ENCODE measurements around the gene LTB. TPM values are rescaled to one million over a fixed set of nuclear protein-coding genes. Genes with fewer than 3 reads are reported as not detected.

The LTB gene
- total RNA-seq, 1 donor from 2014 or later = 0.25 TPM

DNA sequence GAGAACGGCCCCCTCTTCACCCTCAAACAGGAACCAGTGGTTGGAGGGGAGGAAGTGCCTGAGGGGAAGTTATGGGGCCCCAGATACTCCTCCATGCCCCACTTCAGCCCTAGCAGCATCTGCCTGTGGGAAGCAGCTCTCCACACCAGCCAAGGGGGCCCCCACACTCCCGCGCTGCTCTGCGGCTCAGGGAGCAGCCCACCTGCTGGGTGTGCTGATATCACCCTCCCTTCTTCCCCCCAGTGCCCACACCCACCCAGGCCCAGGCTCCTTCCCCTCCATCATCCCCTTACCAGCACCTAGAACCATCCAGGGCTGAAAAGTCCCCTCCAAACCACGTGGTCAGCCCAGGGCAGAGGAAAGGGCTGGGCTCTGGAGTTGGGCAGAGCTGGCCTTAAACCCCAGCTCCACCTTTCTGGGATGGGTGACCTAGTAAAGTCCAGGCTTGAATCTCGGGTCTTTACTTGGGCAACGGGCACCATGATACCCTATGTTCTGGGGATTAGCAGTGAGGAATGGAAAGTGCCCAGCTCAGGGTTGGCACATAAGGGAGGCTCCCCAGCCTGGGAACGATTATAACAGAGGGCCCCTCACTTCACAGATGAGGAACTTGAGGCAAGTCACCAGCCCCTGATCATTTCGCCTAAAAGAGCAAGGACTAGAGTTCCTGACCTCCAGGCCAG is 4.5 kb upstream of the LTB start:
- Histone ChIP-seq H3K4me1 (peaks cover 16% of the 10 kb centered on the region), H3K27ac (replicated peaks) (peak overlapping the region; percentile 49), H3K9me3 (replicated peaks) (no peaks in the 10 kb centered on the region), H3K4me3 (peak overlapping the region; percentile 29), H3K27me3 (ENCODE audit: low read depth) (no peaks in the 10 kb centered on the region), H3K36me3 (no peaks in the 10 kb centered on the region)
- intact Hi-C loops (cut with micrococcal nuclease) = no loop called here
- DNase-seq = no peak
- no peak for TF ChIP-seq CTCF (IDR thresholded peaks at IDR 0.05; ENCODE audit: borderline replicate concordance)

DNA sequence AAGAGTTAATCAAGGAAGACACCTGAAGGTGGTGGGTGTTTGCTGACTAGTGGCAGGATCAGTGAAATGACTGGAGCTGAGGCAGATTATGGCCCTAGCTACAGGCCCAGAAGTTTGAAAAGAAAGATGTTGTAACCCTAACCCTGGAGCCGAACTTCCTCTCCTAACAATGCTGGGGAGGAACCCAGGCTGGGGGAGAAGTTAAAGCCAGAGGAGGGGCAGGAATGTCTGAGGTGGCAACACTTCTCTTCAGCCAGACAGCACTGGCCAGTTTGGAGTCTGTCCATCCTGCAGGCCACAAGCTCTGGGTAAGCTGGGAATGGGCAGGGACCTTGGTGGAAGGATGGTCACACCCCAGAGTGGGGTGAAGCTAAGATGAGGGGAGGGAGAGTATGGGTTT is 3.8 kb upstream of the LTB start, which contains the start of gene LST1:
LST1 (plus strand) TSS at position 270 of the 400 bp plus-strand sequence. CDS start 1,023 bp downstream, outside the sequence.
- Histone ChIP-seq H3K9me3 (replicated peaks) (no peaks in the 10 kb centered on the region), H3K4me1 (peaks cover 23% of the 10 kb centered on the region), H3K36me3 (no peaks in the 10 kb centered on the region), H3K4me3 (peak within 1 kb of the TSS; percentile 29), H3K27ac (replicated peaks) (peak within 1 kb of the TSS; percentile 53), H3K27me3 (ENCODE audit: low read depth) (no peaks in the 10 kb centered on the region)
- no peak for DNase-seq
- intact Hi-C loops (cut with micrococcal nuclease) = no loop called here
- no peak for TF ChIP-seq CTCF (IDR thresholded peaks at IDR 0.05; ENCODE audit: borderline replicate concordance)

DNA sequence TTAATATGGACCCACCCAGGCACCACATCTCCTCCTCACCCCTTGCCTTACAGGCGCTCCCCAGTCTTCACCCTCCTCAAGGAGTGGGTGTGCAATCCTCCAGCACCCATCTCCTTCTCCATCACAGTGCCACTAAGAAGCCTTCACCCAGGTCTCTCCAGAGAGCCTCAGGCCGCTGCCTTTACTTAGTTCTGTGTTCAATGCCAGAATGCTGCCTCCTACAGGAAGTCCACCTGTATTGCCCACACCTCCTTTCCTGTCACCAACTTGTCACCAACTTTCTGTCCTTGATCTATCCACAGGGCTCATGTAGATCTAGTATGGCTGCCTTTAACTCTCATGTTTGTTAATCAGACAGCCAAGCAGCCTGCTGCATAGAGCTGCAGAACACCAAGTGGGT is 3.3 kb upstream of the LTB start:
- Histone ChIP-seq H3K4me1 (peaks cover 27% of the 10 kb centered on the region), H3K27ac (replicated peaks) (peak overlapping the region; percentile 53), H3K4me3 (no peak overlapping the region), H3K36me3 (no peaks in the 10 kb centered on the region), H3K27me3 (ENCODE audit: low read depth) (no peaks in the 10 kb centered on the region), H3K9me3 (replicated peaks) (no peaks in the 10 kb centered on the region)
- TF ChIP-seq CTCF (IDR thresholded peaks at IDR 0.05; ENCODE audit: borderline replicate concordance) = no peak
- intact Hi-C loops (cut with micrococcal nuclease) = no loop called here
- DNase-seq = no peak

GRCh38 chr6:31581434-31582229 is 592 bp downstream of the LTB start:
- H3K4me1 ChIP-seq = peaks cover 39% of the 10 kb centered on the region
- TF ChIP-seq CTCF (IDR thresholded peaks at IDR 0.05; ENCODE audit: borderline replicate concordance) = no peak
- no peaks in the 10 kb centered on the region for H3K9me3 ChIP-seq (replicated peaks)
- intact Hi-C loops (cut with micrococcal nuclease) = no loop called here
- no peak for DNase-seq
- H3K4me3 ChIP-seq = peak overlapping the region; percentile 86
- H3K27ac ChIP-seq (replicated peaks) = peak overlapping the region; percentile 90
- H3K36me3 ChIP-seq = no peaks in the 10 kb centered on the region
- H3K27me3 ChIP-seq (ENCODE audit: low read depth) = no peaks in the 10 kb centered on the region

- no peaks in the 10 kb centered on the region for H3K9me3 ChIP-seq (replicated peaks)
Measured at GRCh38 chr6:31580807-31581433, 1.3 kb downstream of the LTB start.

More at GRCh38 chr6:31580807-31581433, 1.3 kb downstream of the LTB start:
- peak overlapping the region; percentile 90 for H3K27ac ChIP-seq (replicated peaks)
- H3K4me3 ChIP-seq = peak overlapping the region; percentile 86
- no peaks in the 10 kb centered on the region for H3K27me3 ChIP-seq (ENCODE audit: low read depth)
- H3K4me1 ChIP-seq = peaks cover 41% of the 10 kb centered on the region
- peak; percentile 99 for TF ChIP-seq CTCF (IDR thresholded peaks at IDR 0.05; ENCODE audit: borderline replicate concordance)
- H3K36me3 ChIP-seq = no peaks in the 10 kb centered on the region
- DNase-seq = peak; percentile 92
- intact Hi-C loops (cut with micrococcal nuclease) = no loop called here

Measured in left ventricle myocardium inferior (tissue), 1 donor.